Cerebellar cortex (tissue), 1 donor: Measurements from ENCODE around the gene C2orf74.
"Not testable (repeated sequence)": the region's sequence is repeated elsewhere in the genome, so short reads cannot be mapped to it uniquely, and the experiment has no call there.

Experiments
- DNase-seq: peaks from one replicate; pipeline ENCODE4 v3.0.0-alpha.2; 2015; ENCODE audit warnings: low spot score

Gene C2orf74

DNA sequence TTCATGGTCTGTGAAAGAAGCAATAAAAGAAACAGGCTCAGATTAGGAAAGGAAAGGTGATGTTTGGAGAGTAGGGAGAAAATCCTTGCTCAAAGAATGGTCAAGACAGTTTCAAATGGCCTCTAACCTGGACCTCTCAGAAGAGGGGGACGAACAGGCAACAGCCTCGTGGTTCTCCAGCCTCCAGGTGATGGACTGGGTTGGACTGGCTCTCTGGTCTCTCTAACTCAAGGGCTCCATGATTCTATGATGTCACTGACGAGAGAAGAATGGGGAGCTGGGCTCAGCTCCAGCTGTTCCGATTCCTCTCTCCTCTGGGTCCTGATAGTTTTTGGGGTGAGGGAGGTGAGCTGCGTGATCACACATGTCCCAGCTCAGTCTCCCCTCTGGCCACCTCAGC is at the start of gene C2orf74:
Gene C2orf74 (plus strand): TSS at position 301 of the 400 bp plus-strand sequence. CDS start 327 bp downstream, outside the sequence.
- DNase-seq: no peak

DNA sequence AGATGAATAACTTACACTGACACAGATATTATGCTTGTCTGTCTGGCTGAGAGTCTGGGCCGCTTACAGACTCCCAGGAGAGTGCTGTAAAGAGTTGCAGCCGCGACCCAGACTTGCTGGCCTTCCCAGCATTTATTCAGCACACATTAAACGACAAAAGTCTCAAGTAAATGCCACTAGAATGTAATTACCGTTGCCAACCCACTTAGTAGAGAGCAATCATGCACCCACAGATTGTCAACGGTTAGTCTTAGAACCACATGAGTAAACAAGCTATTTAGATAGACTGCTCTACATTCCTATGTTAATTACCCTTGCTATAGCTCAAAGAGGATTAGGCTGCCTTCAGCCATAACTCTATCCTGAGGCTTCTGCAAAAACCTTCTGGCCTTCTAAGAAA is 47.8 kb upstream of the C2orf74 start:
- DNase-seq: no peak

DNA sequence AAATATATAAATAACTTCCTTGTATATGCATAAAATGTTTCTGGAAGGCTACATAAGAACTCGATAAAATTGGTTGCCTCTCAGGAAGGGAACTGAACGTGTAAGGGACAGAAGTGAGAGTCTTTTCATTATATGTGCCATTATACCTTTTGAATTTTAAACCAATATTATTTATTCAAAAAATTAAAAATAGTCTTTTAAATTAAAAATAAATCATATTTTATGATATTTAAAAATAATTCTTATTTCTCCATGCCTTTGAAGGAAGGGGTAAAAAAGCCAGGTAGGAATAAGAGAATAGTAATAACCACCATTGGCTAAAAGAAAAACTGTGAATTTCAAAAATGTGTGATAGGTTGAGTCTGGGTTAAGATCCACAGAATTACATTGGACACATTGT is 45.7 kb upstream of the C2orf74 start:
- DNase-seq: no peak

DNA sequence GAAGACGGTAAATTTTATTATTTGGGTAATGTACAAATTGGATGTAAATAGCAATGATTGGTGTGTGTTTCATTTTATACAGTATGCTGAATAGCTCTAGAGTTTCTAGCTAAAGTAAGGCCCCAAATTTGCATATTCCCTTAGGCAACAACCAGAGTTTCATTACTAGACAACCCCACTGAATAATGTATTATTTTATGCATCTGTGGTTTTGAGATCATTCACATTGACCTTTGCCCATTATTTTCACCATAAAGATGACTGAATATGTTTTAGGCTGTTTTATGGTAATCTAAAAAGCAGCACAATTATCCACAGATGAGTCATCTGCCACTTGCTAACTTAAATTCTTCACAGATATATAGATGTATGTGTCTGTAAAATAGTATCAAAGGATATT is 44.5 kb upstream of the C2orf74 start:
- DNase-seq: no peak

DNA sequence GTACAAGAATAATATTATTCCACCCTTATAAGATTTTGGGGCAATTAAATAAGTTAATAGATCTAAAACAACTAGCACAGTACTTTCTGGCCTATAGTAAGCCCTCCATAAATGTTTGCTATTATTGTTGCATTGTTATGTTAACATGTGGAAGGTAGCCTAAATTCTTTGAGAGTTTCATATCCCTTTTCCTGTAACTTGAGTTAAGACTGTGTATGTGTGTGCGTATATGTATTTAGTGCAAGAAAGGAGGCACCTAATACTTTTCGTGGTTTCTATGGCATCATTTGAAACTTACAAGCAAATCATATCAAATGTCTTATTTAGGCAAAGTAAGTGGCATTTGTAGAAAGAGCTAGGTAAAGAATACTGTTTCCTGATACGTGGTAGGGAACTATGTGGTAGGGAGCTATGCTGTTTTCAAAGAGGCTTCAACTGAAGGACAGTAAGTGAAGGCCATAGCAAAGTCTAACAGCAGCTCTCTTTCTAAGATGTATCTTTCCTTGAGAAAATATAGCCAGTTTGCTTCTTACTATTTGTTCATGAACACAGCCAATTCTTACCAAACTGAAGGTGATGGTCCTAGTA is 36.8 kb upstream of the C2orf74 start:
- DNase-seq: no peak

DNA sequence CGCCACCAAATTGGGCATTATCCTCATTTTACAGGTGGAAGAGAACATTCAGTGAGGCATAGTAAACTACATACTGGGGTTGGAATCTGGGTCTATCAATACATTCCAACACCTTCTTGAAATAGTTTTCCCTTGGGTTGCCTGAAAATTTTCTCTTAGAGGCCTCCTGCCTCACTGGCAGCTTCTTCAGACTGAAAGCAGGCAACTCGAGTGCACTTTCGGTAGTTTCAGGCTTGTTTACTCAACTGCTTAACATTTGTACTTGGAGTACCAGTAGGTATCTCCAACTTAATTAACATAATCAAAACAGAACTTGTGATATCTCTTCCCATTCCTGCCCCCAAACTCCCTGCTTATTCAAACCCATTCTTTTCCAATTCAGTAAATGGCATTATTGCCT is 36.2 kb upstream of the C2orf74 start:
- no peak for DNase-seq

DNA sequence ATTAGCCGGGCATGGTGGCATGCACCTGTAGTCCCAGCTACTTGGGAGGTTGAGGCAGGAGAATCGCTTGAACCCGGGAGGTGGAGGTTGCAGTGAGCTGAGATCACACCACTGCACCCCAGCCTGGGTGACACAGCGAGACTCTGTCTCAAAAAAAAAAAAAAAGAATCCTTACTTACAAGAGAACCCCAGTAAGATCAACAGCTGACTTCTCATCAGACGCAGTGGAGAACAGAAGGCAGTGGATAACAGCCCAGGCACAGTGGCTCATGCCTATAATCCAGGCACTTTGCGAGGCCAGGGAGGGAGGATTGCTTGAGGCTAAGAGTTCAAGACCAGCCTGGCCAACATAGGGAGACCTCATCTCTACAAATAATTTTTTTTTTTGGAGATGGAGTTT is 33.9 kb upstream of the C2orf74 start:
- not testable (repeated sequence) for DNase-seq

DNA sequence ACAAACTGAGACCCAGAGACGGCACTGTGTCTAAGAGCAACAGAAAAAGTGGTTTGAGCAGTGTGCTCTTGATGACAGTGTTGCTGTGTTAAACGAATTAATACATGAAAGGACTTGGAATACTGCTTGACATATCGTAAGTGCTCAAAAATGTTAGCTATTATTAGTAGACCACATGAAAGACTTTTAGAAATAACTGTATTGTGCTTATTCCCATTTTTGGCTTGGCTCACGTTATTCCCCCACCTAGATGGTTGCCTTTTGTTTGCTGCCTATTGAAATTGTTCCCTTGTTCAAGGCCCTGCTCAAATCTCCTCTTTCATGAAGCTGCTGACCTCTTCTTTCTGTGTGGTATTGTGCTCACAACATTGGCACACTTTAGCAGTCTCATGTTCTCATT is 27.8 kb upstream of the C2orf74 start:
- DNase-seq: no peak

DNA sequence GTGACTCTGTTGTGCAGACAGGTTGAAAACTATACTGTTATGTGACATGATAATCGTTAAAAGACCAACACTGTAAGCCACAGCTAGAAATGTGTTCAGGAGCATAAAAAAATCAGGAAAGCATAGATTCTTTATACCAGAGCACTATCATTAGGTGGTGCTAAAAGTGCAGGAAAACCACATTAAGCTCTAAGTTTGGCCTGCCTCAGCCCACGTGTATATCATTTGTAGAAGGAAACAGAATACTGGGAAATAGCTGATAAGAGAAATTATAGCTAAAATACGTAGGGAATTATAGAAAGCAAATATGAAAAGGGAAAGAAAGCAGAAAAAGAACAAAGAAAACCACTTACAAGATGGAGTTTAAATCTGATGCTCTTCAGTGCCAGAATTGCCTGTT is 26.5 kb upstream of the C2orf74 start:
- peak; percentile 42 for DNase-seq

DNA sequence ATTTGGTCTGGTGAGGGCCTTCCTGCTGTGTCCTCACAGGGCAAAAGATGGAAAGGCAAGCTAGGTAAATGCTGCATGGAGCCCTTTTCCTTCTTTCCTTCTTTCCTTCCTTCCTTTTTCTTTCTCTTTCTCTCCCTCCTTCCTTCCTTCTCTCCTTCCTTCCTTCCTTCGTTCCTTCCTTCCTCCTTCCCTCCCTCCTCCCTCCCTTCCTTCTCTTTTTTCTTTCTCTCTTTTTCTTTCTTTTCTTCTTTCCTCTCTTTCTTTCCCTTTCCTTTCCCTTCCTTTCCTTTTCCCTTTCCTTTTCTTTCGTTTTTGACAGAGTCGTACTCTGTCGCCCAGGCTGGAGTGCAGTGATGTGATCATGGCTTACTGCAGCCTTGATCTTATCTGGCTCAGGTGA is 23.1 kb upstream of the C2orf74 start:
- no peak for DNase-seq

DNA sequence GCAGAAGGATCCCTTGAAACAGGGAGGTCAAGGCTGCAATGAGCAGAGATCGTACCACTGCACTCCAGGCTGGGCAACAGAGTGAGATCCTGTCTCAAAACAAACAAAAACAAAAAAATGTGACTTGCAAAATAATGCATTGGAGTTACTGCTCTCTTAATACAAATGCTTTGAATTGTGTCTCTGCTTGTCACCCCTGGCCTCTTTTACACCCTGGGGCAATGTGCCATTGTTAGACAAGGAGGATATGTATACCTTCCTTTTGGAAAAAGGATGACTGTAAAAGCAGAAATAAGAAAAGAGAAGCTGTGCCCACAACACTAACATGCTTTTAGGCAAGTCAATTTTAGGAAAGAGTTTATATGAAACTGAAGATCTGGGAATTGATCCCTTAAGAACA is 20.8 kb upstream of the C2orf74 start:
- no peak for DNase-seq

DNA sequence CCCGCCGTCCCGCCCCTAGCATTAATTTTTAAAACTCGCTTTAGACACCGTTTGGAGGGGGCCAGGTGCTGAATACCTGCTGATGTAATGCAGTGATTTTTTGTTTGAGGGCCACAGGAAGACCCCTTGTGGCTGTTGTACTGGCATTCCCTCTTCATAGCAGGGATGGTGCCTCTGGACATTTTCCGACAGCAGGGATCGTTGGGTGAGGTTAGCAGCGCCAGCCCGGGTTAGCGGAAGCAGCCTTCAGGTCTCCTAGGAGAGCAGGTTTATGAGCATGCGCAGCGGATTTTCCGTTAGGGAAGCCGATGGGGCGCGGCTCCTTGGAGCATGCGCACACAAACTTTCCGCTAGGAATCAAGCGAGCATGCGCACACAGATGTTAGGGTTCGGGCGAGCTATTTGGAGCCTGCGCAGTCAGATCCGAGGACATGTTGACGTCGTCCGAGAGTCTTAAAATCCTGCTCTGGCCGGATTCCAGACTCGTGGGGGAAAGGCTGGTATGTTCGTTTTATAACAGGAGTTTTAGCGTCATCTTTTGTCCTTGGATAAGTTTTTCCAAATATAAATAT is 17.2 kb upstream of the C2orf74 start:
- peak; percentile 91 for DNase-seq

DNA sequence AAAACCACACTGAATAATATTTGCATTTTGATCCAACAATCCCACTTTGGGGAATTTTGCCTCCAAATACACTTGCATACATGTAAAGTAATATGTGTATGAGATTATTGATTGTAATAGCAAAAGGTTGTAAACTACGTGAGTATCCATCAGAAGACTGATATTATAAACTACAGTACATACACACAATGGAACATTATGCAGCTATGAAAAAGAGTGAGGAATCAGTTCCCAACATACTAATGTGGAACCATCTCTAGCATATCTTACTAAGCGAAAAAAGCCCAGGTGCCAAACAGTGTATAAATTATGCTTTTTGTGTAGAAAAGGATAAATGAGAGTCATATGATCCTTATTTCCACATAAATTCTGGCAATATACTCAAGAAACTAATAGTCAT is 16.0 kb upstream of the C2orf74 start:
- DNase-seq: no peak

DNA sequence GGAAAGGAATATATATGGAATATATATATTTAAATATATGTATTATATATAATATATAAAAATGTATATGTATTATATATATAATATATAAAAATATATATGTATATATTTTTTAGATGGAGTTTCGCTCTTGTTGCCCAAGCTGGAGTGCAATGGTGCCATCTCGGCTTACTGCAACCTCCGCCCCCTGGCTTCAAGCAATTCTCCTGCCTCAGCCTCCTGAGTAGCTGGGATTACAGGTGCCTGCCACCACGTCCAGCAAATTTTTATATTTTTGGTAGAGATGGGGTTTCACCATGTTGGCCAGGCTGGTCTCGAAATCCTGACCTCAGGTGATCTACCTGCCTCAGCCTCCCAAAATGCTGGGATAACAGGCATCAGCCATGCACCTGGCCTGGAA is 13.9 kb upstream of the C2orf74 start:
- DNase-seq: not testable (repeated sequence)

DNA sequence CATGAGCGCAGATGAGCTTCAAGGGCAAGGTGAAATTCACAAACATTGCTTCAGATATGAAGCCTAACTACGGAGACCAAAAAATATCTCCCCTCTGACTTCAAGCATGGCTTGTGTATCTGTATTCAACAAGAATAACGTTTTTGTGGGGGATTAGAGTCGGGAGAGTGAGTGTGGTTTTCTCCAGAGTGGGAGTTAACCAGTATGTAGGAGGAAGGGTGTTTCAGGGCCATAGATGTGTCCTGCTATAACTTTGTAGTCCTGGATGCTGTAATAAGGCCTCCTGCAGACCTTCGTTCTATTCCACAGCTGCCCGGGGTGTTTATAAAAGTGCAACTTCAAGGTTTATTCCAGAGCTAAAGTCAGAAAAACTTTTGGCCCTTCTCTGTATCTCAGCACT is 12.9 kb upstream of the C2orf74 start:
- no peak for DNase-seq

DNA sequence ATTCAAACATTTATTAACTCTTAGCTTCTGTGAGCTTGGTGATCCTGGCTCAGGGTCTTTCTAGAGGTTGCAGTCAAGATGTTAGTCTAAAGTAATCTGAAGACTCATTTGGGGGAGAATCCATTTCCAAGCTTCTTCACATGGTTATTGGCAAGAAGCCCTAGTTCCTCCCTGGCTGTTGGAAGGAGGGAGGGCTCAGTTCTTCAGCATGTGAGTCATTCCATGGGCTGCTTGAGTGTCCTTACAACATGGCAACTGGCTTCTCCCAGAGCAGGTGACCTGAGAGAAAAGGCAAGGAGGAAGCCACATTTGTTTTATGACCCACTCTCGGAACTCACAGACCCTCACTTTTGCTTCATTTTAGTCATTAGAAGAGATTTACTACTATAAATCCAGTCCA is 10.6 kb upstream of the C2orf74 start:
- no peak for DNase-seq

DNA sequence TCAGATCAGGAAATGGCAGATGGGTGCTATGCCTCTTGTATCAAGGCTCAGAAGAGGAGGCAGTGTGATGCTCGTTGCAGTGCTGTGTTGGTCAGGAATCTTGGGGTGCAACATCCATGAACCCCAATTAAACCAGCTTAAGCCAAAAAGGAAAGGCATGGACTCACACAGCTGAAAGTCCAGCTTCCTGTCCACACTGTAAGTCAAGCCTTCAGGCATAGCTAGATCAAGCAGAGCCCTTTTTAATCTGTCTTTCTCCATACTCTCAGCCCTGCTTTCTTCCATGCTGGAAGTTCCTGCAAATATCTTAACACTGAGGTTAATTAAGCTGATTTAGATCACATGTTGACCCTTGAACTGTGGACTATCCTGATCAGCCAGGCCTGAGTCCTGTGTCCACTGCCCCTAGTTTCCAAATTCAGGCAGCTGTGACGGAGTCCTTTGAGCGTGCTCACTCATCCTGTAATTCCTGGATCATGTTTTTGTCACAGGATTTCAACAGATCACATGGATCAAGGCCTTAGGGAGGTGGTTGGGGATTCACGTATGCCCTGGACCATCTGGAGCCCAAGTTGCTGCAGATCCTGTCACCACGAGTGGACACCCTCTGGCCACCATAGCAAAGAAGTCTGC is 4.5 kb upstream of the C2orf74 start:
- no peak for DNase-seq

DNA sequence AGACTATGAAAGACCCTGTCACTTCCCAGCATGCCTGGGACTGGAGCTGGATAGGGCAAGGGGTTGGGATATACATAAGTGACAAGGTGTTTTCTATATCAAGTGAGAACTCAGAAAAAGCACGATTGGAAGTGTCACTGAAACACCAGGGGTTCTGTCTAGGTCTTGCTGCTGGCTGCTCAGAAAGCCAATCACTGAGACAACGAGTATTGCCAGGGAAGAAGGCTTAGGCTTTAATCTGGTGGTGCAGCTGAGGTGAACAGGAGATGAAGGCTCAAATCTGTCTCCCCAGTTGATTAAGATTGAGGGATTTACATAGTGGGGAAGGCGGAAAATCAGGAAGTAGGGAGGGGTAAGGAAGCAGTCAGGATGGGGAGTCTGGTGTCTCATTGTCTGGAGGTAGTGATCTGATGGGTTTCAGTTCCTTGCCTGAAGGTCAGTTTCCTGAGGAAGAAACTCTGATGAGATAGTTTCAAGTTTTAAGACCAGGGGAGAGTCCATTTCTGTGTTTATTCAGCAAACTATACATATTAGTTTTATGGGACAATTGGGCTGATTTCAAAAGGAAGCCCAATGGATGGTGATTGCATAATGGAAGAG is 3.5 kb upstream of the C2orf74 start:
- no peak for DNase-seq

DNA sequence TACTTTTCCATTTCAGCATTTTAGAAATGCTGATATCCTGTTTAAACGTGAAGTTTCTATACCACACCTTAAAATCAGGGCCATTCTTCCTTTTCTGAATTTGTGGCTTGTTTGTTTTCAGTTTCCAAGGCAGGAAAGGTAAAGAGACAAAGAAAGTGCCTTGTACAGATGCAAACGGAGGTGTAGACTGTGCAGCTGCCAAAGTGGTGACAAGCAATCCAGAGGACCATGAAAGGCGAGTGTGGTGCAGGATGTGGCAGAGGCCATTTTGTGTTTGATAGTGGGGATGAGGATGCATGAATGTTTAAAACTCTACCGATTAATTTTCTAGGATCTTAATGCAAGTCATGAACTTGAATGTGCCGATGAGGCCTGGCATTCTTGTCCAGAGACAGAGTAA is 733 bp downstream of the C2orf74 start:
- no peak for DNase-seq

DNA sequence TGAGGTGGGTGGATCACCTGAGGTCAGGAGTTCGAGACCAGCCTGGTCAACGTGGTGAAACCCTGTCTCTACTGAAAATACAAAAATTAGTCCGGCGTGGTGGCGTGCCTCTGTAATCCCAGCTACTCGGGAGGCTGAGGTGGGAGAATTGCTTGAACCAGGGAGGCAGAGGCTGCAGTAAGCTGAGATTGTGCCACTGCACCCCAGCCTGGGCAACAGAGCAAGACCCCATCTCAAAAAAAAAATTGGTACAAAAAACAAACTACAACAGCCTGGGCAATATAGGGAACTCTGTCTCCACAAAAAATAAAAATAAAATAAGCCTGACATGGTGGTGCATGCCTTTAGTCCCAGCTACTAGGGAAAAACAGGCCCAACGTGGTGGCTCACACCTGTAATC is 3.1 kb downstream of the C2orf74 start:
- not testable (repeated sequence) for DNase-seq

DNA sequence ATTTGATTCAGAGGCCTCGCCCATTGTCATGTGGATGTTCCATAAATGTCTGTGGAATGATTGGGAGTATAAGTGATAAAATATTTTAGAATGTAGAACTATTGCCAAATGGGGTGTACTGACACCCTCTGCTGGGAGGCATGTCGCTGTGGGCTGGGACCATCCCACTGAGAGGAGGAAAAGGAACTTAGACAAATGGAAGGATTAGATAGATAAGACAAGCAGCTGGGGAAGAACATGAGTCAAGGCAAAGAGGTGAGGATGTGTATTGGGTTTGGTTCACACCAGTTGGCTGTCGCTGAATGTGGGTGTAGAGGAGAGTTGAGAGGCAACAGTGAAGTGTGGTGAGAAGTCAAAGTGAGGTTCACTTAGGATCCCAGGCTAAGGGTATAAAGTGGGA is 4.0 kb downstream of the C2orf74 start:
- DNase-seq: no peak

DNA sequence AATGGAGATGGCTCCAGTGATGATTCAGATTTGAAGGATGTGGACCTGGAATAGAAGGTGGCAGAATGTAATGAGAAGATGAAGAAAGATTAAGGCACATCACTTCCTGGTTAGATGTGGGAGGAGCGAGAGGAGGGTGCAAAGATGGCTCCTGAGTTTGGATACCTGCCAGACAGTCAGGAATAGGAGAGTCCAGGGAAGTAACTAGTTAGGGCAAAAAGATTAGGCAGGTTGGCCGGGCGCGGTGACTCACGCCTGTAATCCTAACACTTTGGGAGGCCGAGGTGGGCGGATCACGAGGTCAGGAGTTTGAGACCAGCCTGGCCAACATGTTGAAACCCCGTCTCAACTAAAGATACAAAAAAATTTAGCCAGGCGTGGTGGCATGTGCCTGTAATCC is 5.6 kb downstream of the C2orf74 start:
- DNase-seq: no peak

DNA sequence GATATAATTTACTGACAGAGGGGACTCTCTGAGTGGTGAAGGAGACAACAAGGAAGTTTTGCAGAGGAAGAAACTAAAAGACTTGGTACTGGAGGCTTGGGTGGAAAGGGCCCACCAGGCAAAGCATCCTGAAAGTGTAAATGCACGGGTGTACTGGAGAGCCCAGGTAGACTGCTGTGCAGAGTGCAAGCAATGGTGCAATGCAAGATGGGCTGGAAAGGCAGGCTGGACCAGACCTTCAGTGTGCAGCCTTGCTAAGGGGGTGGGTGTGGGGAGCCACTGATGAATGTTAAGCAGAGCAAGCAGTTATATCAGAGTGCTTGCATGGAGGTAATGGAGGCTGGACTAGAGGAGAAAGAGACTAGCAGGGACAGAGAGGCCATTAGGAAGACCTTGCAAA is 10.7 kb downstream of the C2orf74 start:
- DNase-seq: no peak

DNA sequence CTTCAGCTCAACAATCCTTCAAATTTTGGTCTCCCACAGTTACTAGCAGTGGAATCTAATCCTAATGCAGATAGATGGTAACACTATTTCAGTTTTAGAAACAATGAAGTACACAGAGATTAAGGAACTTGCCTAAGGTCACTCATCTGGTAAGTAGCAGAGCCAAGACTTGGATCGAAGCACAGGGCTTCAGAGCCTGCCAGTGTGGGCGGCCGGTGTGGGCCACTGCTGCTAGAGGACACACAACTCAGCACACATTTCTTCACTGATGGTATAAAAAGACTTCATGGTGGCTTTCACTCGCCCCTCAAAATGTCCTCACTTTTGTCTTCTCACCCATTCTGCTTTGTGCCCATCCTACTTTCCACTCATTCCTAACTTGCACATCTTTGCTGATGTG is 11.1 kb downstream of the C2orf74 start:
- DNase-seq: no peak
